DOHH2 (cell line): ENCODE results near the gene SHROOM3.

Source experiments
- CTCF ChIP-seq: fragments of 200-600 bp; sonication (generic); IDR thresholded peaks from one replicate; pipeline ENCODE4 v1.5.1; 2014; ENCODE audit warnings: antibody characterized with exemption, mild to moderate bottlenecking, low read depth, low read length; ENCODE audit not compliant: poor library complexity, severe bottlenecking
- EZH2phosphoT487 ChIP-seq: fragments of 200-600 bp; sonication (generic); IDR thresholded peaks from 2 replicates; pipeline ENCODE4 v1.6.1; 2017; ENCODE audit warnings: borderline replicate concordance, mild to moderate bottlenecking, antibody characterized with exemption, low read length, moderate library complexity, mixed read lengths

GRCh38 chr4:76703676-76704075 lies 268.6 kb downstream of the SHROOM3 start:
- TF ChIP-seq CTCF (no peak), EZH2phosphoT487 (no peak)
